HTERT RPE-1 (cell line): ENCODE data around the gene CHIT1.

Experiments
- in situ Hi-C: fragments of 300-500 bp; cut with MboI; formaldehyde crosslinking; loops from 4 replicates; pipeline ENCODE4 v1.14.3; 2020; ENCODE audit warnings: low sequenced_read_pairs

The CHIT1 gene

GRCh38 chr1:203175827-203176241 is 53.6 kb downstream of the CHIT1 start:
- in situ Hi-C loops: no loop called here

DNA sequence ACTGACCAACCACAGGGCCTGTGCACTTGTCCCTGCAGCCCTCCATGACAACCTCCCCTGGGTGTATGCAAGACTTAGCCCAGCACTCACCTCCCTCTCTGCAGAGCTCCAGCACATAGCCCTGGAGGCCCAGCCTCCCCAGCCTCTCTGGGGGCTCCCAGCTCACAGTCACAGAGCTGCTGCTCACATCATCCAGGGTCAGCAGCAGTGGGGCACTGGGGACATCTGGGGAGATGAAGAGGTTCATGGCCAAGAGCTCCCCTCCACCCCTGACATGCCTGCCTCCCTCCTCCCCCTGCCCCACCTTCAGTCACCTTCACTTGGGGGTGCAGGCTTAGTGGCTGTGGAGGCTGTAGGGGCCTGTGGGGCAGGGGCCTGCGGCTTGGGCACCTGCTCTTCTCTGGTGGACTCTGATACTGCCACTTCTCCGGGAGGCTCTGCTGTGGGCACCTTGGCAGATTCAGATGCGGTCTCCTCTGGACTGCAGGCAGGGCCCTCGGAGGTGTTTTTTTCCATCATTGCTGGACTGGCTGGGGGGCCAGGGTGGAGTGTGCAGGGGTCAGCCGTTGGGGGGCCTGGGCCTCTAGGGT is 54.1 kb downstream of the CHIT1 start, which contains the start of gene MYBPH:
Gene MYBPH (minus strand): TSS at position 590 of the 590 bp plus-strand sequence. CDS start 71 bp downstream, at position 519.
- in situ Hi-C loops: no loop called here

GRCh38 chr1:203174324-203174985 is 55.0 kb downstream of the CHIT1 start:
- in situ Hi-C loops: no loop called here

- in situ Hi-C loops: no loop called here
Measured at GRCh38 chr1:203173566-203173965, 55.9 kb downstream of the CHIT1 start.

- in situ Hi-C loops: no loop called here
Measured at GRCh38 chr1:203173011-203173555, 56.4 kb downstream of the CHIT1 start.

GRCh38 chr1:203172184-203173010 is 57.1 kb downstream of the CHIT1 start:
- in situ Hi-C loops: no loop called here

DNA sequence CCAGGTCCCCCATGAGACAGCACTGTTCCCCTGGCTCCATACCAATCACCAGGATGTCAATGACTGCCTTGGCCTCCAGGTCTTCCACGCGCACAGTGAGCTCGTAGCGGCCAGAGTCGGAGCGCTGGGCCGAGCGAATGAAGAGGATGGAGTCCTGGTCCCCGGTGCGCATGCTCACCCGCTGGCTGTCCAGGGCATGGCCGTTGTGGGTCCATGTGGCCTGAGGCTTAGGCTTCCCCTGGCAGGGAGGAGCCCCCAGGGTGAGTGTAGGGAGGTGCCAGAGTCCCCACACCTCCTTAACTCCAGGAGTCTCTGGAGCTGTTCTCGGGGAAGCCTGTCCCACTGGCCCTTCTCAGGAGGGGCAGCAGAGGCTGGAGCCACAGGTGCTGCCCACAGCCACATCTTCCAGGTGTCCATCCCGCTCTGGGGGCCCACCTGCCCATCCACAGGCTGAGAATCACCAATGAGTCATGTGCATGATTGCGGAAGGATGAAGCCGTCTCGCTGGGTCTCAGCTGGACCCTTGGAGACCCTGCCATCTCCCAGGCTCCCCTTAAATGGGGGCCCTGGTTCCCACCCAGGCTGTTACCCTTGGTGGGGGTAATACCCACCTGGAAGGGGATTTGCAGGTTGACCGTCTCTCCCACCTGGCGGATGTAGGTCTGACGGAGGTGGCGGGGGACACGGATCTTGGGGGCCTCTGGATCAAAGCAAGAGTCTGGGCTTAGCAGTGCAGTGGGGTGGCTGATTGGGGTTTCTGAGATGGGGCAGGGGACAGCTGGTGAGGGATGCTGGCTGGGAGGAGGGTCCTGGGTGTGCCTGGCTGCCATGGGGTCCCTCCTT is 57.9 kb downstream of the CHIT1 start:
- in situ Hi-C loops: no loop called here

DNA sequence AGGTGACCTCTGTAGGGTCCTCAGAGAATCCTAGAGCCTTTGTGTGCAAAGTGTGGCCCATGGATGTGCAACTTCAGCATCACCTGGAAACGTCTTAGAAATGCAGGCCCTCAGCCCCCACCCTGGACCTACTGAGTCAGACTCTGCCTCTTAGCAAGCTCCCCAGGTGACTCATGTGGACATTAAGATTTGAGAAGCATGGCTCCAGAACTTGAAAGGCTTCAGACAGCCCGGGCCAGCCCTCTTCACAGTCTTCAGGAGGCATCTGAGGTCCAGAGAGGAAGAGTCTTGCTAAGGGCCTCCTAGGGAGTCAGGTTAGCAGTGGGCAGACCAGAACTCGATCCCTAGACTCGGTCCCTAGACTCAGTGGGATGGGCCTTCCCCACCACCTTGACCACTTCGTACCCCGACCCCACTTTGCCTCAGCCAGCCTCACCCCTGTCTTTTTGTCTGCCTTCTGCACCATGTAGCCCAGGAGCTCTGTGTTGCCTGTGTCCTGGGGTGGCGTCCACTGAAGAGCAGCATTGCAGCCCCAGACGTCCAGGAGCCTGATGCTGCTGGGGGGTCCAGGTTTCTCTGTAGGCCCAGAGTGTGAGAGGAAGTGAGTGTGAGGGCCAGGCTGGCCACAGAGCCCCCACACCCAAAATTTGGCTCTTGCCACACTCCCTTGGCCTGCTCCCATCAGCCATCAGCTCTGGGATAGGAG is 58.7 kb downstream of the CHIT1 start:
- in situ Hi-C loops: no loop called here

DNA sequence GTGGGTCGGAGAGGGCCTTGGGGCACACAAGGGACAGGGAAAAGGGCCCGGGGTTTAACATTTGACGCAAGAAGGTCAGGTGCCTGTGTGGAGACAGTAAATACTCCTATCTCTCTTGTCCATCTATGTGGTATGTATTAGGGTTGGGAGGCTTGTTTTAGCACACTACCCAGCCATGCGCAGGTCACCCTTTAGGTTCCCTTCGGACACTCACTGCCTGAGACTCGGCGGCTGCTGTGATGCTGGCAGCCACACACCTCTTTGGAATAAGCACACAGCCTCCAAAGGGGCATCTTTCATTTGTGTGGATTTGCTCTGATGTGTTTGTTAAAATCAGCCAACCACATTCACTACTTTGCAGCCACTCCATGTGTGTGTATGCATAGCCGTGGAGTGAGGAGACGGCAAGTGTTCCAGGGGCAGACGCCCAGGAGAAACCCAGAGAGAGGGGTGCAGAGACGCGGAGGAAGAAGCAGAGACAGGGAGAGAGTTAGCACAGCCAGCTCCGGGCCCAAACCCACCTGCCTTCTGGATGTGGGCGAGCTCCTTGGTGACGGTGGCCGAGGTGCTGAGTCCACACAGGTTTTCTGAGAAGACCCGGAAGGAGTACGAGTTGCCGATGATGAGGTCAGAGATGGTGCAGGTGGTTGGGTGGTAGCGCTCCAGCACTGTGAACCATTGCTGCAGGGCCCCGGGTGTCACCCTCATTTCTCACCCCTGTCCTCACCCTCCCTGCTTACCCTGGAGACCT is 59.5 kb downstream of the CHIT1 start:
- in situ Hi-C loops: no loop called here

DNA sequence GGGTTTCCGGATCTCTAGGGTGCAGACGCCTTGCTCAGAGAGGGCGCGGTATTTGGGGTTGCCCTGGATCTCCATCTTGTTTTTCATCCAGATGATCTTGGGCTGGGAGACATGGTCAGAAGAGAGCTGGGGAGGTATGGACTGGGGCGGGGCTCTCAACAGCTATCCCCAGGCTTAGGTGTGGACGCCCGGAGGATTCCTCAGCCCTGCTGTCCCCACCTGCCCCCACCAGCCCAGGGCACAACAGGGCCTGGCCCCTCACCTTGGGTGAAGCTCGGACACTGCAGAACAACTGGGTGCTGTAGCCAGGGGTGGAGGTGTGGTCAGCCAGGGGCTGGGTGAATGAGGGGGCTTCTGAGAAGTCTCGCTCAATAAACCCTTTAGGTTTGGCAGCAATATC is 60.5 kb downstream of the CHIT1 start:
- in situ Hi-C loops: no loop called here

DNA sequence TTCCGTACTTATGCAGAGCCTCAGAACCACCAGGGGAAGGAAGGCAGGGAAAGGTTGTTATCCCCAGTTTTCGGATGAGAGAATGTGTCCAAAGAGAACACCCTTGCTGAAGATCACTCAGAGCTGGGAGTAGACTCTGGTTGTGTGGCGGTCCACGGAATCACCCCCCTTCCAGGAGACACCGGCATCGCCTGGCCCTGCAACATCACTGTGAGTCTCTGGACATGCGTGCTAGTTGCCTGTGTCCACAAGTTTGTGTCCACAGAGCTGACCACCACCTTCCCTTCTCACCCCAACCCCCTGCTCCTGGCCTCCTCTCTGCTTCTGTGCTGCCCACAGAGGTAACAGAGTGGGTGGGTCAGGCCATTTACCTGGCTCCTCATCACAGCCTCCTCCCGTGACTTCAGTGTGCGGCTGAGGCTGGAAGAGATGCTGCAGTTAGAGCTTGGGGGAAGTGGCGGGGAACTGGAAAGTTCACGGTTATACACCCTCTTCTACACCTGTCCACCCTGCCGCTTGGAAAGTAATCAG is 61.2 kb downstream of the CHIT1 start:
- in situ Hi-C loops: no loop called here

- in situ Hi-C loops: no loop called here
Measured at GRCh38 chr1:203167913-203168200, 61.6 kb downstream of the CHIT1 start.

DNA sequence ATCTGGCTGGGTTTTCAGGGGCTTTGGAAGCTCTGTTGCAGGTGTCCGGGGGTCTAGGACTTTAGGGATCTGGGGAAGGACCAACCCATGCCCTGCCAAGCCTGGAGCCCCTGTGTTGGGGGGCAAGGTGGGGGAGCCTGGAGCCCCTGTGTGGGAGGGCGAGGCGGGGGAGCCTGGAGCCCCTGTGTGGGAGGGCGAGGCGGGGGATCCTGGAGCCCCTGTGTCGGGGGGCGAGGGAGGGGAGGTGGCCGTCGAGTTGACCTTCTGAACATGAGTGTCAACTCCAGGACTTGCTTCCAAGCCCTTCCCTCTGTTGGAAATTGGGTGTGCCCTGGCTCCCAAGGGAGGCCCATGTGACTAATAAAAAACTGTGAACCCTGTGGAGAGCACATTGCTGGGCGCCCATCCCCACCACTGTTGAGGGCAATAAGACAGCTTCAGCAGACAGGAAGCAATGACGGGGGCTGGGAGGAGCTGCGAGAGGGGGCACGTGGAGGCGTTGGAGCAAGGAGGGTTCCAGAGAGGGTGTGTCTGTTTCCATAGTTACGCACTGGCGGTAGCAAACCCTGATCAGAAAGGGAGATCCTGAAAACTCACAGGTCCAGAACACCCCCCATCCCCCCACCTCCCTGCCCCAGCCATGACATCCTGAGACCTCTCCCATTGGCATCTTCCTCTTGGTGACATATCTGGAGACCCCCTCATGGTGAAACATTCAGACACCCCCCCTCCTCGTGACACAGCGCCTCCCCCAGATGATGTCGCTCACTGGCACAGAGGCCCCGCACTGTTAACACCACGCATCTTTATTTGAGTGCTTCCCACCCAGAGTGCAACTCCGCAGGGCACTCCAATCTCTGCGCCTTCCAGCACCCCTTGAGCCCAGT is 62.2 kb downstream of the CHIT1 start:
- in situ Hi-C loops: no loop called here

DNA sequence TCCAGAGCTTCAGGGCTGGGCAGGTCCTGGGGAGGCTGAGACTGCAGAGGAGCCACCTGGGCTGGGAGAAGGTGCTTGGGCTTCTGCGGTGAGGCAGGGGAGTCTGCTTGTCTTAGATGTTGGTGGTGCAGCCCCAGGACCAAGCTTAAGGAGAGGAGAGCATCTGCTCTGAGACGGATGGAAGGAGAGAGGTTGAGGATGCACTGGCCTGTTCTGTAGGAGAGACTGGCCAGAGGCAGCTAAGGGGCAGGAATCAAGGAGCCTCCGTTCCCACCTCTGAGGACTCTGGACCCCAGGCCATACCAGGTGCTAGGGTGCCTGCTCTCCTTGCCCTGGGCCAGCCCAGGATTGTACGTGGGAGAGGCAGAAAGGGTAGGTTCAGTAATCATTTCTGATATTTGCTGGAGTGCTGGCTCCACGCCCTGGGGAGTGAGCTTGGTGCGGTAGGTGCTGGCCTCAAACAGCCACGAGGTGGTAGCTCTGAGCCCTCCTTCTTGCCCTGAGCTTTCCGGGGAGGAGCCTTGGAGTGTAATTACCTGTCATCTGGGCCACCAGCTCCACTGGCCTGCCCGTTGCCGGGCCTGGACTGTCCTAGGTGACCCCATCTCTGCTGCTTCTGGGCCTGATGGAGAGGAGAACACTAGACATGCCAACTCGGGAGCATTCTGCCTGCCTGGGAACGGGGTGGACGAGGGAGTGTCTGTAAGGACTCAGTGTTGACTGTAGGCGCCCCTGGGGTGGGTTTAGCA is 63.1 kb downstream of the CHIT1 start:
- in situ Hi-C loops: no loop called here
